Loucy (cell line): ENCODE results near the gene SLC6A20.

ENCODE experiments used
- CTCF ChIP-seq: fragments of 200-600 bp; sonication (generic); conservative IDR thresholded peaks from 2 replicates; pipeline ENCODE4 v1.5.1; 2014; ENCODE audit warnings: mild to moderate bottlenecking, antibody characterized with exemption, low read length
- EZH2phosphoT487 ChIP-seq: fragments of 200-600 bp; IDR thresholded peaks from 2 replicates; pipeline ENCODE4 v1.6.1; 2018; ENCODE audit warnings: antibody characterized with exemption, mild to moderate bottlenecking, moderate library complexity, borderline replicate concordance

- TF ChIP-seq CTCF = 0 out of 2 replicates have a peak, but pooled peaks have one; percentile 24
- no peak for TF ChIP-seq EZH2phosphoT487
Observed at GRCh38 chr3:45783667-45784066, 12.7 kb downstream of the SLC6A20 start.
